ENCODE measurements around the gene ABCF2.

Gene ABCF2

GRCh38 chr7:151187409-151188251, 39.4 kb downstream of the ABCF2 start:
- Histone ChIP-seq H3K27me3 (ENCODE audit: insufficient read depth, poor library complexity, severe bottlenecking) (peaks cover 15% of the 10 kb centered on the region), H3K4me3 (ENCODE audit: severe bottlenecking) (no peak overlapping the region), H3K9me3 (ENCODE audit: severe bottlenecking) (no peaks in the 10 kb centered on the region), H3K4me1 (ENCODE audit: insufficient read depth, poor library complexity, severe bottlenecking) (no peaks in the 10 kb centered on the region), H3K27ac (ENCODE audit: poor library complexity, severe bottlenecking) (no peak overlapping the region), H3K36me3 (ENCODE audit: low read depth) (no peaks in the 10 kb centered on the region)
- no peak for DNase-seq (ENCODE audit: low spot score)
- no peak; the same call in 2 of the 3 replicates for ATAC-seq (ENCODE audit: low read depth)
- no peak for TF ChIP-seq CTCF (IDR thresholded peaks at IDR 0.05; ENCODE audit: poor library complexity, severe bottlenecking)

- TF ChIP-seq CTCF (IDR thresholded peaks at IDR 0.05; ENCODE audit: poor library complexity, severe bottlenecking), result no peak
- no peaks in the 10 kb centered on the region for H3K9me3 ChIP-seq (ENCODE audit: severe bottlenecking)
- no peaks in the 10 kb centered on the region for H3K4me1 ChIP-seq (ENCODE audit: insufficient read depth, poor library complexity, severe bottlenecking)
- H3K27me3 ChIP-seq (ENCODE audit: insufficient read depth, poor library complexity, severe bottlenecking), result peaks cover 15% of the 10 kb centered on the region
- DNase-seq (ENCODE audit: low spot score), result no peak
- no peaks in the 10 kb centered on the region for H3K36me3 ChIP-seq (ENCODE audit: low read depth)
- H3K27ac ChIP-seq (ENCODE audit: poor library complexity, severe bottlenecking), result no peak within 1 kb of the TSS
- no peak within 1 kb of the TSS for H3K4me3 ChIP-seq (ENCODE audit: severe bottlenecking)
- no peak for ATAC-seq (ENCODE audit: low read depth)
Measured at GRCh38 chr7:151186640-151187408, 40.2 kb downstream of the ABCF2 start, which contains the start of gene ASB10. ASB10 (minus strand) TSS chr7:151187250; CDS start chr7:151187130, 120 bp downstream.

- Histone ChIP-seq H3K27ac (ENCODE audit: poor library complexity, severe bottlenecking) (no peak overlapping the region), H3K36me3 (ENCODE audit: low read depth) (no peaks in the 10 kb centered on the region), H3K9me3 (ENCODE audit: severe bottlenecking) (no peaks in the 10 kb centered on the region), H3K4me1 (ENCODE audit: insufficient read depth, poor library complexity, severe bottlenecking) (no peaks in the 10 kb centered on the region), H3K27me3 (ENCODE audit: insufficient read depth, poor library complexity, severe bottlenecking) (peaks cover 15% of the 10 kb centered on the region), H3K4me3 (ENCODE audit: severe bottlenecking) (no peak overlapping the region)
- ATAC-seq (ENCODE audit: low read depth) (no peak), DNase-seq (ENCODE audit: low spot score) (no peak)
- no peak for TF ChIP-seq CTCF (IDR thresholded peaks at IDR 0.05; ENCODE audit: poor library complexity, severe bottlenecking)
Measured at GRCh38 chr7:151185762-151186639, 41.0 kb downstream of the ABCF2 start.

- Histone ChIP-seq H3K36me3 (ENCODE audit: low read depth) (no peaks in the 10 kb centered on the region), H3K4me3 (ENCODE audit: severe bottlenecking) (no peak overlapping the region), H3K4me1 (ENCODE audit: insufficient read depth, poor library complexity, severe bottlenecking) (no peaks in the 10 kb centered on the region), H3K9me3 (ENCODE audit: severe bottlenecking) (no peaks in the 10 kb centered on the region), H3K27me3 (ENCODE audit: insufficient read depth, poor library complexity, severe bottlenecking) (no peaks in the 10 kb centered on the region), H3K27ac (ENCODE audit: poor library complexity, severe bottlenecking) (no peak overlapping the region)
- no peak for TF ChIP-seq CTCF (IDR thresholded peaks at IDR 0.05; ENCODE audit: poor library complexity, severe bottlenecking)
- no peak for DNase-seq (ENCODE audit: low spot score)
- no peak for ATAC-seq (ENCODE audit: low read depth)
Measured at GRCh38 chr7:151181011-151181431, 46.0 kb downstream of the ABCF2 start.
